Epithelial cell of prostate (primary cell): ENCODE data around the gene KCNQ5.

Source experiments
- DNase-seq: peaks from one replicate; pipeline ENCODE4 v3.0.0-alpha.2; 2011; ENCODE audit warnings: low read depth, low spot score
- H3K27ac ChIP-seq: fragments of 450-650 bp; 2 replicates; pipeline ENCODE4 v1.5.1; 2017; ENCODE audit warnings: mild to moderate bottlenecking

KCNQ5 gene

DNA sequence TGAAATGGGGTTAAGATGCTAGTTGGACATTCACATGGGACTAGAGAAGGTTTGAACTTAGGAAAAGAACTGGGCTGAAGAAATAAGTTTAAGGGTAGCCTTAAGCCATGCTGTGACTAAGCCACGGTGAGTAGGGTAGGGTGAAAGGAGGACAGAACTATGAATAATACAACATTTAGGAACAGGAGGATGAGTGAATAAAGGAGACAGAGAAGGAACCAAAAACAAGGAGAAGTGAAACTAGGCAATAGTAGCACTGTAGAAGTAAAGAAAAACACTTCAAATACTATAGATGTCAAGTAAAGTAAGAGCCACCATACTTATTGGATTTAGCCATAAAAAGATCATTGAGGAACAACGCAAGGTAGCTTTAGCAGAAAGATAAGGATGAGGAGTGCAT lies 111.2 kb downstream of the KCNQ5 start:
- no peak for DNase-seq

DNA sequence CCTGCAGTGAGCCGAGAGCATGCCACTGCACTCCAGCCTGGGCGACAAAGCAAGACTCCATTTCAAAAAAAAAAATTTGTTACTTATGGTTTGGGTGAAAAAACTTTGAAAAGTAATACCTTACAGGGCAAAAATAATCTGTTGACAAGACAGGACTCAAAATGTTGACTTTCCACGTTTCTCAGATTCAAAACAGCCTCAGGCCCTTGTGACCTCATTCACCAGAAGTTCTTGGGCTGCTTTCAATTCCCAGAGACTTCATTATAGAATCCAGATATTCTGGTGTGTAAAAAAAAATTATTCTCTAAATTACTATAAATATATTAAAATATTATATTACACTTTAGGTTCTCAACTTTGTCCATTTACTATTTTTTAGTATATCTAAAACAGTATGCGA lies 116.2 kb downstream of the KCNQ5 start:
- no peak for DNase-seq
- no peak overlapping the region for H3K27ac ChIP-seq

More for the DNA sequence above, 111.2 kb downstream of the KCNQ5 start:
- no peak overlapping the region for H3K27ac ChIP-seq

DNA sequence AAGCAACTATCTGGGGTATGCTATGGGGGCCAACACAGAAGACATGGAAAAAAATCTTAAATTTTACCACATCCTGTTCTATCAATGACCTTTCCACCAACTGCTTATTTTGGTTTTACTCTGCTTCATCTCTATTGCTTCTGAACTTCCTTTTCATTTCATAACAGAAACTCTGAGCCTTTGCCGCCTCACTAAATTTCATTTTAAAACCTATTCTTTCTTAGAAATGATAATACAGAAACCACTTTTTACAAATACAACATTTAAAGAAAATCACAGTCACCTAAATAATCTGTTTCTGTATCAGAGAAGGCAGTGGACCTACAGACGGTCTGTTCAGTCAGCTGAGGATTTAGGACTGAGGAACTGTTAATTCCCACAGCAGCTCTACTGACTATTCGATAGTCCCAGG lies 117.5 kb downstream of the KCNQ5 start:
- H3K27ac ChIP-seq = no peak overlapping the region
- DNase-seq = no peak

DNA sequence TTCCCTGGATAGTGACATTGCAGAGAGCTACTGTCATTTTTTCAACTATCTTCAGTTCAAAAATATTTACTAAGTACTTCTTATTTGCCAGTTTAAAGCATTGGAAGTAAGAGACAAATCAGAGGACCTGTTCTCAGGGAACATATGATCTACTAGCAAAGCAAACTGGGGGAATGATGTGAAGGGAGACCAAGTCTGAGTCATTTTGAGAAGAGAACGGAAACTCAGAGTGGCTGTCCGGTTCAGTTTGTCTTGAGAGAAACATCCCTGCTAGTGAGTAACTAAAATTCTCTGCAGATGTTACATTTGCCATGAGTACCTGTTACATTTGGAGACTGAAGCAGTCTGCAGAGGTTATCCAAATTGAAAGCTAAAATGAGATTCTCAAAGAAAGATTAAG lies 118.3 kb downstream of the KCNQ5 start:
- no peak for DNase-seq
- no peak overlapping the region for H3K27ac ChIP-seq

DNA sequence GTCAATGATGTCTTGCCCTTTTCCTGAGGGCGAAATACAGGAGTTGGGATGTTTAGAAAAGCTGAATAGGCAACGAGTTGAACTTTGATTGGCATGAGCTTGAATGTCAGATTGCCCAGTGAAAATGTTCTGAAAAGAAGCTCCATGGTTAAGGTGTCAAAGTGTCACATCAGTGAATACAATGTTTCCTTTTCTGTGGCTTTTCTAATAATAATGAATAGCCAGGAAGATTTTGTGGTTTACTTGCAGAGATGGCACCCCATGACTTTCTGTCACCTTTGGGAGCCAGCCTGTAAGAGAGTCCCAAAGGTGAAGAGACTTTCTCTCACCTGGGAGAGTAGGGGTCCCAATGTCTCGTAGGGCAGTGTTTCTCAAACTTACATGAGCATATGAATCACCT lies 119.2 kb downstream of the KCNQ5 start:
- DNase-seq = no peak
- no peak overlapping the region for H3K27ac ChIP-seq

DNA sequence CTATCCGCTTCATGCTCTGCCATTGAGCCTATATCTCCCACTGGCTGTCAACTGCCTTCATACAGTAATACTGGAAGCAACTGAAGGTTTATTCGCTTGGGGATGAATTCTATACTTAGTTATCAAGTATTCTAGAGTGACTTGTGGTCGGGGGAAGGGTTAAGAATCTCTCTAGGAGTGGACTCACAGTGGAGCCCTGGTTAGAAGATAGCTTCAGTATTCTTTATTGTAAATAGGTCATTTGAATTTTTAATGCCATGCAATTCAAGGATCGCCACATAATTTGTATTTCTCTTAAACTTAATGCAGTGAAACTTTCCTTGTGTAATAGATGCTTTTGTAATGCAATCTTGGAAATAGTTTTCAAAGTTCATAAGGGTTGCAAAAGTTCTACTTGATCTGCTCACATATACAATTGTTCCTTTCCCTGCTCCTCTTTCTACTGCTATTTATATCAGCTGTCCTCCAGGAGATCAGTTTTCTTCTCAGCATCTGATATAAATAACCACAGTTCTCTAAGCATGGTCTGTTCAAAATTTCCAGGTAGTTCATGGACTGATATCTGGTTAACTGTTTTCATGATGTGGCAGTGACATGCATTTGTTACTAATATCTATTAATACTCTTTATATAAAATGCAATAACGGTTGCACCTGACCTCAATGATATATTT lies 120.3 kb downstream of the KCNQ5 start:
- H3K27ac ChIP-seq = no peak overlapping the region
- no peak for DNase-seq

DNA sequence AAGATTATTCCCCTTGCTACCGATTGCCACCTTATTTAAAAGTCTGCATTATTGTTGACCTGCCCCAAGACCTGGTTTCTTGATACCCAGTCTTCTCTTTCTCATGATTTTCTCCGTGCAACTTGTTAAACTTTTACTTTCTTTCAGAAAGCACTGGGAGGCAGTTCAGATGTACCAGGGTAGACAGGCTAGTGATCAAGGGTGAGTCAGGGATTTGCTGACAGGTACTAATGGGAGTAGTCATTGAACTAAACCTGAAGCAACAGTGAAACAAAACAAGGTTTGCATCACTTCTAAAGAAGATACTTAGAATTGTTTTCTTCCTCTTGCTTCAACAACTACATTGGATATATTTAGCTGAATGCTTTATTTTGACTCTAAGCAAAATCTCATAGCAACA lies 124.4 kb downstream of the KCNQ5 start:
- H3K27ac ChIP-seq = peak overlapping the region; percentile 61
- peak; percentile 70 for DNase-seq

DNA sequence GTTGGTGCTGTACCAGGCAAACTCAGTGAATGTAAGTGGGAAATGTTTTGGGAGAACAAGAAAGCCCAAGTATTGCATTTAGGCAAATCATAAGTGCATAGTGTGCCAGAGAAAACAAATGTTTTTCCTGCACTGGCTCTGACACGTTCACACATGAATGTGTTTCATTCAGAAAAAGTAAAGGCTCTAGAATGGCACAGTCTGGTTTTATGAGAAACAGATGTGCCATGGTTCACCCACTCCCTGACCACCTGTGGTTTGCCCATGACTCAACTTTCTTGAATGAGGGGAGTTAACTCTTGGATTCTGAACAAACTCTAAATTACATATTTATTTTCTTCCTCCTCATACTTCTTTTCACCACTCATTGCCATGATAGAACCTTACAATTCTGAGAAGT lies 126.9 kb downstream of the KCNQ5 start:
- H3K27ac ChIP-seq = no peak overlapping the region

DNA sequence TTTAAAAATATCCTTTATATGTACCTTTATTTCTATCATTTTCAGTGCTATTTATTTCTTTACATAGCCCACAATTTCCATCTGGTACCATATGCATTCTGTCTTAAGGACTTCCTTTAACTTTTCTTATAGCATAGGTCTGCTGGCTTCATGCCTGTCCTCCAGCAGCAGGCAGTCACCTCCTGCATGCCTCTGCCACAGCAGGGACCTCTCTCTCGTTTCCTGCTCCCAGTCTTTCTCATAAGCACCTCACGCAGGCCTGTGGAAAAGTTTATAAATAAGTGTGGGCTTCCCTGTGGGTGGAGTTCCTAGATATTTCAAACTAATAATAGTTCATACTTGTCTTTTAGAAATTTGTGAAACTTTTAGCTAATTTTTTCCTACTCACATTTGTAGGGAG lies 133.9 kb downstream of the KCNQ5 start:
- no peak overlapping the region for H3K27ac ChIP-seq

More for the DNA sequence above, 126.9 kb downstream of the KCNQ5 start:
- DNase-seq = peak; percentile 72

DNA sequence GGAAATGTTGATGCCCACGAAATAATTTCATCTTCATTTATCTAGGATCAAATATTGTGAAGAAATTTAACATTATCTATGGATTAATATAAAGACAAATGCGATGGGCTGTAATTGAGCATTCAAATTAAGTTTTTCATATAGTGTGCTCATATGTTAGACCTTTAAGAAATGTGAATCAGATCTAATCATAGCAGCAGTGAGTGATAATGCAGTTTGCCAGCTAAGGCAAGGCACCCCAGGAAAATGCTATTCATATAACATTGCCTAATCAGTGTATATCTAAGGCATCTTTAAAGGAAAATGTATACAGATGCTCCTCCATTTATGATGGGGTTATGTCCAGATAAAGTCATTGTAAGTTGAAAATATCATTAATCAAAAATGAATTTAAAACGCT lies 135.2 kb downstream of the KCNQ5 start:
- DNase-seq = no peak
- H3K27ac ChIP-seq = no peak overlapping the region

More for the DNA sequence above, 133.9 kb downstream of the KCNQ5 start:
- DNase-seq = no peak

DNA sequence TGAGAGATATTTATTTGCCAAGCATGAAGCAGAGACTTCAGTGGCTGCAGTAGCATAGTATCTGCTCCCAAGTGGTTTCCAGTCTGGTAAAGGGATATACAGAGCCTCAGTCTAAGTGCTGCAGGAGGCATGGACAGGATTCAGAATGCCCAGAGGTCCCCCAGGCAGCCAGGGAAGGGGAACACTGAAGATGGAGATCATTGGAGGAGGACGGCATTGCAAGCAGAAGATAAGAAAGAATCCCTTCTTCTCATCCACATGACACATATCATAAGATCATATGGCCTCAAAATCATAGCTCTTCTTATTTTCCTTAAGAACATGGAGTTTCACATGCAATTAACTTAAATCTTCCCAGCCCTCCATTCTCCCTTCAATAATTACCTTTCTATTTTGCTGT lies 136.1 kb downstream of the KCNQ5 start:
- no peak overlapping the region for H3K27ac ChIP-seq
- DNase-seq = no peak

DNA sequence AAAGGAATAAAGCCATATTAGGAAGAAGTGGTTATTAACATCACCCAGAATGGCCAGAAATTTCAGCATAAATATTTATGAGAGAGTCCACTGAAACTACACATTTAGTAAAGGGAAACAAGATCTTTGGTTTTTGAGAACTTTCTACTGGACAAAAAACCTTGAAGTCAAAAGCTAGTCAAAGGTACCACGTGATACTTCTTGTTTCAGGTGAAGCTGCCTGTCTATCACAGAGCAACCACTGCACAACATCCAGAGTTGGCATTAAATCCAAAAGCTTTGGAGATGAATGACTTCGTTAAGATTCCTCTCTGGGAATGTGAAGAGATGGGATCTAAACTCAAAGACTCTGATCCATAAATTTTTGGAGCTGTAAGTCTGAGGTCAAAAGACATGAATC lies 137.0 kb downstream of the KCNQ5 start:
- DNase-seq = no peak
- no peak overlapping the region for H3K27ac ChIP-seq

DNA sequence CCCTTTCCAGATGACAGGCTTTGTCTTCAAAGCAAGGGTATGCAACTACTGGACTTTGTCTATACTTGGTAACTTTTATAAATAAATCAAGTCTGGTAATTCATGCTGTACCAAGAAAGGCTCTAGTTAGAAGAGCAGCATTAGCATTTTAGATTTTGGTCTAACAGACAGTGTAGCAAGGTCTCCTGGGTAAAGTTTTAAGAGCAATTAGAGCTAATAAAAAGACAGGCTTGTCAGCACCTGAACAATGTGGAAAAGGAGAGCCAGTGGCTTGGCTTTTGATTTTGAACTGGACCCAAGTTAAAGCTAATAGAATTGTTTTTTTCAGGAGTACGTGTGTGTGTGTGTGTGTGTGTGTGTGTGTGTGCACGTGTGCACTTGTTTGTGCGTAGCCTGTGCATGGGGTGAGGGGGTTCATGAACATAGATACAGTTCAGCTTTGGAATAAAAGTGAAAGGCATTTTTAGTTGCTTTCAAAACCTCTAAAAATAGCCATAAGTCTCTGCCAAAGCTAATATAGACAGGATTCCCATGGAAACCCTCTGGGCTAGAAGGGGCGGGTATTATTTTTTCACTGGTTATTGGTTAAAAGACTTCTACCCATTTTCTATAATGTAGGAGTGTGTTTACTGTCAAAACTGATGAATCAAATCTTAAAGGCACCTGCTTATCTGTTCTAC lies 138.4 kb downstream of the KCNQ5 start:
- DNase-seq = no peak
- H3K27ac ChIP-seq = no peak overlapping the region

DNA sequence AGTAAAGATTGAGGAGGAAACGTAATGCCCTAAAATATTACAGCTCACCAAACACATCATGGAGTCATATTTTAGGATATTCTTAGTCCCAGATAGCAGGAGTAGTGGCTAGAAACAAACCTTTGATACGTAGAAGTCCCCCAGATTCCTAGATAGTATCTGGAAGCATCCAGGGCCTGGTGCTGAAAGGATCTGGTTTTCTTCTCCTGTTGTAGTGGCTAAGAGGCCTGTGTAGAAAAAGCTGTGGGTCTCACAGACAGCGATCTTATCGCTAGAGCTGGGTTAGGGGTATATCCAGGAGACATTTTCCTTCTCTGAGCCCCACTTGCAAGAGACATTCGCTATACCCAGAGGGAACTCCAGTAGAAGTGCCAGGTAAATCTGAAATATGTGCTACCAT lies 139.9 kb downstream of the KCNQ5 start:
- DNase-seq = no peak
- no peak overlapping the region for H3K27ac ChIP-seq

DNA sequence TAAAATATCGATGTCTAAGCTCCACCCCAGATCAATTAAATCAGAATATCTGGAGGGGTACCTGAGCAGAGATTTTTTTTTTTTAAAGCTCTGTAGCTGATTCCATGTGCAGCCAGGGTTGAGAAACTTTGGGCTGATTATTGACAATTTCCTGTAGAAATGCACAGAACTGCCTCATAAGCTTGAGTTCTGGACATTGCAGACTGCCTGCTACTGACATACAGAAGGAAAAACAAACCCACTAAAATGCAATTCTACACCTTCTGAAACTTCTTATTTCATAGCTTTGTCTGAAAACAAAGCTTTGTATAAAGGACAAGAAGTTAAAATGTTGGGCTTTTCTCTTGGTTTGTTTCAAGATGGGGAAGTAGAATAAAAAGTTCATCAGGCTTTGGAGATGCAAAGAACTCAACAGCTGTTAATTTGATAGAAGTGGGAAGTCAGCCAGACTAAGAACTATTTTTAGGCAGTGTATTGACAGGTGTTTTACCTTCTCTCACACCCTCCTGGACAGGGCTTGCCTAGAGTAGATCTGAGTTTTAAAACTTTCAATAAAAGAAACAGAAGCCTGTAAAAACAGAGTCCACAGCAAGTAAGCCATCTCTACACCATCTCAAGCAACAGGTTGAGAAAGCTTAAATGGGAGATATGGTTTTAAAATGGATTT lies 147.7 kb downstream of the KCNQ5 start:
- no peak for DNase-seq
- H3K27ac ChIP-seq = no peak overlapping the region

DNA sequence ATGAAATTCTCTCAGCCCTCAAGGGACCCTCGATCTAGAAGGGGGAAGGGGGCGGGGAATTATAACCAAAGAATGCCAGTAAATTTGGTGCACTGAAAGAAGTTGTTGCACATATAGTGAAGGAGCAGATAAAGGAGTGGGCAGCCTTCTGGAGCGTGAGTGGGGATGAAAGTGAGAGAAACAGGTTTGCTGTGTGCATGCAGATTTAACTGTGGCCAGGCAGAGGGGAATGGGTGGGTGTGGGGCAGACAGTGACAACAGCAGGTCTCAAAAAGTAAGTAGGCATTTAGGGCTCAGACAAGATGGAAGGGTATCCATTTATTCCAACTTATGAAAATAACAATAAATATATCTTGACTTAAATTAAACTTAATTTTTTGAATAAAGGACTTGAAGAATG lies 149.1 kb downstream of the KCNQ5 start:
- no peak overlapping the region for H3K27ac ChIP-seq

DNA sequence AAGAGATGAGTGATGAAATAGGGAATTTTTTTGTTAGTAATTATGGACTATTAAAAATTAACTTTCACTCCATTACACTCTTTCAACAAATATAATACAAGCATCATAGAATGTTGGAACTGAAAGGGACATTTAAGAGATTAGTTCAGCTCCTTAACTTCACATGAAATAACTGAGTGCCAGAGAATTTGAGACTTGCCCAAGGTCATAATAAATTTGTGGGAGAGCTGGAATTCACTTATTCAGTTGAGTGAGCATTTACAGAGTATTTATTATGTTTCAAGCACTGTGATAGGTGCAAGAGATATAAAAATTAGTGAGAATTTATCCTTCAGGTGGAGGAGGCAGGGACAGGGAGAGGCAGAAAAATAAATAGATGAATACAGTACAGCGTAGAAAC lies 154.6 kb downstream of the KCNQ5 start:
- no peak for DNase-seq
- H3K27ac ChIP-seq = no peak overlapping the region

More for the DNA sequence above, 149.1 kb downstream of the KCNQ5 start:
- DNase-seq = no peak

DNA sequence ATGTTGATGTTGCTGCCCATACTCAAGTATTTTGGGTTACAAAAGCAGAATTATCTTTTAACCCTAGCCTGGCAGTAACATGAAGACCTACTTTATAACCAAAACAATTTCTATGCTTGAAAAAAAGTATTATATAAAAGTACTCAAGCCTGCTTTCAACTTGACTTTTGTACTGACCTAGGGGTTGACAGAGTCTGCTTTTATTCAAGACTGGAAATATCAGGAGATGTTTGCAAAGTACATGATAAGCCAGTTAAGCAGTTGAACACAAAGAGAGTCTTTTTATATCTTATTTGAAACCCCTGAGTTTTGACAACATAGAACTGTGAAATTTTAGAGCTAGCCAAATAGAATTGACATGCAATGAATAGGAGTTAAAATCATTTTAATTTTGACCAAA lies 159.8 kb downstream of the KCNQ5 start:
- H3K27ac ChIP-seq = no peak overlapping the region
- DNase-seq = no peak

DNA sequence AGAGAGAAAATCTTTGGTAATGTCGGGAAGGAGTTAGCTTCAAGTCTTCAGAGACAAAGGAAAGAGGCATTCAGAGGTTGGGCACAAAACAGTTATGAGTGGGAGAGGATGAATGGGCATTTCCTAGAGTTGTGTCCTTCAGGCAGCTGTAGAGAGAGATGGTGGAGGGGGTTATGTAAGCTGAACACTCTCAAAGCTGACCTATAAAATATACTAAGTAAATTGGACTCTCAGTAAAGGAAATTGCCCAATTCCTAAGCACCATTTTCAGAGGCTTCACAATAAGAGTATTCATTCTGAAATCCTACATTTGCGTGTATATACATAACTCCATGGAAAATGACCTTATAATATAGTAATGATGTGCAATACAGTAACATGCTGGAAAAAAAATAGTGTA lies 161.2 kb downstream of the KCNQ5 start:
- H3K27ac ChIP-seq = no peak overlapping the region
- no peak for DNase-seq

DNA sequence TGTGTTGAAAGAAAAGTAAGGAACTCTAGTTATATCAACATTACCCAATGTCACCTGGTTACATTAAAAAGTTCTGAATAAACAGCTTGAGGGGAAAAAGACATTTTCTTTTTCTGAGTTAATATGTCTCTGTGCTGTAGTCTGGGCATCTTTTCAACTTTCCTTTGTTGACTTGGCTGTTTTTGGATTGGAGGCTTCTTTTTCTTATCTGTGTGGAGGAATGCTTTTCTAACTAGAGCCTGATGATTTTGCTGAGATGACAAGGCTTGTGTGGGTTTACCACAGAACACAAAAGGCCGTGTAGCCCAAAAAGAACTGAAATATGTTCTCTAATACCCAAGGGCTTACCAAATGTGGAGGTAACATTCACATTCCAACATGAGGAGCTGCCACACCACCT lies 161.8 kb downstream of the KCNQ5 start:
- DNase-seq = no peak
- peak overlapping the region; percentile 19 for H3K27ac ChIP-seq

DNA sequence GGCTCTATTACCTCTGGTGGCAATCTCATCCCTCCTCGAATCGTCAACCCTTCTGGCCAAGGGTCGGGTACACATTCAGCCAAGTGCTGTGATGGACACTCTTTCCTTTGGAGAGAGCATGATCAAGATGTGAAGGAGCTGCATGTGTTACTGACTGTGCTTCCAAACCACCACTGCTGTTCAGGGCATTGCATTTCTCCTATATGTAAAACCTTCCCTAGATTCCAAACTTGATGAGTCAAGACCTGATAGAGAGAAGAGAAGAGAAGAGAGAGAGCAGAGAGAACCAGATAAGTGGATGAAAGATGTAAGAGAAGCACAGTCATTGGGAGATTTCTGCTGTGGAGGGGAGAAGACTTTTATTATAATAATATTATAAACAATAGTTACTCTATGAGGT lies 162.2 kb downstream of the KCNQ5 start:
- no peak for DNase-seq
- H3K27ac ChIP-seq = peak overlapping the region; percentile 19

DNA sequence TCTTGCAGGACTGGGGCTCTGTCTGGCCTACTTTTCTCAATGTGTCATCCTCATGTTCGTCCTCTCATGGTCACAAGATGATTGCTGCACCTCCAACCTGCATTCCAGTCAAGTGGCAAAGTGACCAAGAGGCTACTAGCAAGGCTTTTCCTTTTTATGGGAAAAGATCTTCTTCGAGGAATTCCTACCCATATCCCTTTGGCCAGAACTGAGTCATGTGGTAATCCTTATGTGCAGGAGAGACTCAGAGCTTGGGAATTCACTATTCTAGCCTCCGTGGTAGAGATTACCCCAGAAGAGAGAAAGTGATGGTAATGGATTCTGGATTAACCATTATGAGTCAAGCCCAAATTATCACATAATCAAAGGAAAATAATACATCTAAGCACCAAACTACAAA lies 162.7 kb downstream of the KCNQ5 start:
- DNase-seq = no peak
- H3K27ac ChIP-seq = no peak overlapping the region
